GM15510 (cell line): ENCODE data around the gene VPS11.

Experiments used
- POLR2A ChIP-seq: IDR thresholded peaks from 3 replicates; pipeline ENCODE4 v1.6.1; 2011; ENCODE audit warnings: borderline replicate concordance; ENCODE audit not compliant: insufficient read length; ENCODE audit errors: extremely low read depth

VPS11 gene

GRCh38 chr11:119052163-119052814 lies 15.3 kb upstream of the VPS11 start:
- no peak for TF ChIP-seq POLR2A

DNA sequence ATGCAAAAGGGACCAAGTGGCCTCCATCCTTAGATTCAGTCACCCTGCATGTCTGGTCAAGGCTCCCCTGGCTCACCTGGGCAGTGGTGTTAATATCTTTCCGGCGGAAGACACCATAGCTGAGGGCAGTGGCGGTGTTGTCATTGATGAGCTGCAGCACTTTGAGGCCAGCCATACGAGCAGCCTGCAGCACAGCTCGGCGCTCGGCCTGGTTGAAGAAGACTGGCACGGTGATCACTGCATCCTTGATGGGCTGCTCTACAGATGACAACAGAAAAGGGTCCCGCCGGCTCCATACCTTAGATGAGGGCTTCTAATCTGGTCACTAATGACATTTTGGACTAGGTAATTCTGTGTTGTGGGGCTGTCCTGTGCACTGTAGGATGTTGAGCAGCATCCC lies 13.2 kb upstream of the VPS11 start:
- TF ChIP-seq POLR2A: no peak

DNA sequence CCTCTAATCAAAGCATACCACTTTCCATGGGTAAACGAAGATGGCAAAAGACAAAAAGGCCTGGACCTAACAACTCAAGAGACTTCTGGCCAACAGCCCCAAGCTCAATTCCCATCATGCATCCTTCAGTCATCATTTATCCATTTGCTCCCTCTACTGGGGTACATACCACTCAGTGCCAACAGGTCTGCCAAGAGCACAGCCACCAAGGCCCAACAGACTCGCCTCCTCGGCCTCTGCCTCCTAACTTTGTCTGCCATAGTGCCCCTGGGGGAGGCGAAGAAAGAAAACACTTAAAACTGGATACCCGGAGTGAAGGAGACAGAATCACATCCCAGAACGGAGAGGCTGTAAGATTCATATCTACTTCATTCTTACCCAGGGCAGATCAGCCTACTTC lies 11.7 kb upstream of the VPS11 start:
- TF ChIP-seq POLR2A: no peak

DNA sequence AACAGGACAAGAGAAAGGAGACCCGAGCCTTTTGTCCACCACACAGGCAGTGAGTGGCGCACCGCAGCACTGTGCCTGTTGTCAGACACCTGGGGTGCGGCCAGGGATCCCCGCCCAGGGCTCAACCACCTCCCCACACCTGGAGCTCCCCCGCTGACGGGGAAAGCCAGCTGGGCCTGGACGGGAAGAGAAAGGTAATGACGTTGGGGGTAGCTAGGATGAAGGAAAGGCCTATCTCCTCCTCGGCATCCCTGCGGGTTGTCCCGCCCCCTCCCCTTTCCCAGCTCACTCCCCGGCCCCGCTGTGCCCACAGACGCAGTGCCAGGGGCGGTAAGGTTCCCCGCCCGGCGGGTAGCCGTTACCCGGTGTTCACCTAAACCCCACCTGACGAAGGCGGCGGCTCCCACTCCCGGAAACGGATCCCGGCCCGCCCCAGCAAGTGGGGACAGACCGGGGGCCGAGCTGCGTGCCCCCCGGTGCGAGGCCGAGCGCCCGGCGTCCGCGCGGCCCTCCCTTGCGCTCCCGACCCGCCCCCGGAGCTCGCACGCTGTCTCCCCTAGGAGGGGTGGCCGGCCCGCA lies 11.1 kb upstream of the VPS11 start:
- TF ChIP-seq POLR2A: no peak

GRCh38 chr11:119057000-119057769 lies 10.4 kb upstream of the VPS11 start, which contains the start of gene HYOU1:
Gene HYOU1, minus strand, starts transcription at chr11:119057205. Its CDS starts 1,045 bp downstream, at chr11:119056160.
- peak; percentile 73 for TF ChIP-seq POLR2A

- no peak for TF ChIP-seq POLR2A
Observed at GRCh38 chr11:119061256-119061655, 6.4 kb upstream of the VPS11 start.

GRCh38 chr11:119062779-119063178 lies 4.8 kb upstream of the VPS11 start:
- TF ChIP-seq POLR2A: no peak

DNA sequence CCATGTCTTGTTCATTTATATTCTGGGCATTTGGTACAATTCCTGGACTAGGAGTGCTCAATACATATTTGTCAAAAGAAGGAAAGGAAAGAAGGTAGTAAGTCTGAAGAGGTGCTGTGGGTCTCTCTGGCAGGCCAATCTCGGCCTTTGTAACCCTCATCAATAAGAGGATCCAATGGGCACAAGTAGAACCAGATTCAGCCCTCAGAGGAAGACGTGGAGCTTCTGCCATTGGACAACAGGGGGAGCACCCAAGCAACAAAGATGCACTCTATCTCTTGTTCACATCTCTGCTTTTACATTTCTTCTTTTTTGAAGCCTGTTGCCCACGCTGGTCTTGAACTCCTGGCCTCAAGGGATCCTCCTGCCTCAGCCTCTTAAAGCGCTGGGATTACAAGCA lies 2.2 kb upstream of the VPS11 start:
- no peak for TF ChIP-seq POLR2A

DNA sequence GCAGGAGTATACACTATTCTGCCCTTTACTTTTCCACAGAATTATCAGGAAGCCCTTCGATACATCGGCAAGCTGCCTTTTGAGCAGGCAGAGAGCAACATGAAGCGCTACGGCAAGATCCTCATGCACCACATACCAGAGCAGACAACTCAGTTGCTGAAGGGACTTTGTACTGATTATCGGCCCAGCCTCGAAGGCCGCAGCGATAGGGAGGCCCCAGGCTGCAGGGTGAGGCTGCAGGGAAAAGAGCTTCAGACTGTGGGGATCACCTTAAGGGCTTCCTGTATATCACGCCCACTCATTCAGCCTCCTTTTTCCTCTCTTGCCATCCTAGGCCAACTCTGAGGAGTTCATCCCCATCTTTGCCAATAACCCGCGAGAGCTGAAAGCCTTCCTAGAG lies 10.2 kb downstream of the VPS11 start:
- TF ChIP-seq POLR2A: no peak

- TF ChIP-seq POLR2A: no peak
Observed at GRCh38 chr11:119078675-119079420, 11.2 kb downstream of the VPS11 start.

GRCh38 chr11:119081682-119082260 lies 14.2 kb downstream of the VPS11 start:
- no peak for TF ChIP-seq POLR2A

DNA sequence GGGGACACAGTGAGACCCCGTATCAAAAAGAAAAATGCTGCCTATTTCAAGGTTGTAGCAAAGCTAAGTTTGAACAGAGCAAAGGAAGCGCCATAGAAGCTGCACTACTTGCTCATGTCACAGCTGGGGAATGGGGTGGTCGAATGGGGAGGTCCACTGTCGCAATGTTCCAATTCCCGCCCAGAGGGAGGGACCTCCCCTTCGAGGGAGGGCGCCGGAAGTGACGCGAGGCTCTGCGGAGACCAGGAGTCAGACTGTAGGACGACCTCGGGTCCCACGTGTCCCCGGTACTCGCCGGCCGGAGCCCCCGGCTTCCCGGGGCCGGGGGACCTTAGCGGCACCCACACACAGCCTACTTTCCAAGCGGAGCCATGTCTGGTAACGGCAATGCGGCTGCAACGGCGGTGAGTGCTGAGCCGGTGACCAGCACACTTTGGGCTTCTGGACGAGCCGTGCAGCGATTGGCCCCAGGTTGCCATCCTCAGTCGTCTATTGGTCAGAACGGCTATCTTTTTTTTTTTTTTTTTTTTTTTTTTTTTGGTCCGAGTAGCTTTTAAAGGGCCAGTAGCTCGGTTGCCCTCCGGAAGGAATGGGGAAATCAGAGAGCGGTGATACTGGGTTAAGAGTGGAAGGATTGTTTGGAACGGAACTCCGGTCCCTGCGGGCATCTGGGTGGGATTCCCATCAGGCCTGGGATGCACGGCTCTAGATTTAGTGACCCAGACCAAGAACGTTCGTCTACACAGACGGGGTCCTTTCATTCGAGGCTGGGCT lies 17.2 kb downstream of the VPS11 start, which contains the start of gene HMBS:
TSS of gene HMBS (plus strand) at position 219 of the 774 bp plus-strand sequence. CDS start at position 372, 153 bp downstream.
- TF ChIP-seq POLR2A: peak; percentile 86

DNA sequence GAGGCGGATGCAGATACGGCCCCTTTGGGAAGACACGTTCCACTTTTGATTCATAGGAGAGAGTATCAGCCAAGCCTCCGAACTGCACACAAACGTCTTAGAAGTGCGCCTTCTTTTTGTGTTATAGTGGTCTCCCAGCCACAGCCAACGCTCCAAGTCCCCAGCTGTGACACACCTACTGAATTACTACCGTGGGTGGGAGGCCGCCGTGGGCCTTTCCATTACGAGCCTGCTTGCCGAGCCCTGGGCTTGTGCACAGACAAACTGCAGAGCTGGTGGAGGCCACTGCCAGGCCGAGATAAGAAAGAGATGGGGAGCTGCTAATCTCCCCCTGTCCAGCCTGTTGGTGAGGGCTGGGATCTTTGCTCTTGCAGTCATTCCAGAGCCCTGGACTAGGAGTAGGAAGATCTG lies 17.8 kb downstream of the VPS11 start:
- TF ChIP-seq POLR2A: no peak

GRCh38 chr11:119087123-119087522 lies 19.5 kb downstream of the VPS11 start:
- no peak for TF ChIP-seq POLR2A
